GM12878 (cell line): ENCODE data around the gene MAVS. TPM values are rescaled to one million over a fixed set of nuclear protein-coding genes. Genes with fewer than 3 reads are reported as not detected.

ENCODE experiments used
- ATAC-seq: fragments of 200-7000 bp; cut with Tn5 transposase; 3 replicates; pipeline ENCODE4 v1.9.1; 2020; ENCODE audit warnings: mild to moderate bottlenecking, moderate library complexity
- BruUV-seq: library from RNA; stranded (reverse); fragments of 400-500 nt; replicated peaks from 2 replicates; lab custom pipeline; 2021; lab: Mats Ljungman, UMichigan
- CTCF ChIA-PET: fragments of 300-600 bp; sonication (Branson Sonifier 250); formaldehyde crosslinking; extraction: SDS; loops from one replicate; lab custom pipeline; 2021; ENCODE audit warnings: inconsistent platforms; lab: Yijun Ruan, JAX
- POLR2A ChIA-PET: fragments of 350-600 bp; formaldehyde crosslinking; extraction: SDS; loops from one replicate; lab custom pipeline; 2021; ENCODE audit warnings: inconsistent platforms; lab: Charles Lee
- RAD21 ChIA-PET: fragments of 300-600 bp; sonication (Branson Sonifier 250); formaldehyde crosslinking; loops from one replicate; lab custom pipeline; 2023; ENCODE audit warnings: antibody characterized with exemption; ENCODE audit not compliant: unreplicated experiment; lab: Charles Lee
- SMC1A ChIA-PET: fragments of 300-600 bp; sonication (Branson Sonifier 250); formaldehyde crosslinking; loops from one replicate; lab custom pipeline; 2023; ENCODE audit not compliant: unreplicated experiment, uncharacterized antibody; lab: Charles Lee
- DNase-seq: peaks from one replicate; pipeline ENCODE4 v3.0.0-alpha.2; 2011; ENCODE audit warnings: low read depth, low spot score
- FAIRE-seq: peaks from 3 replicates; lab custom pipeline; 2011; peaks lifted over from hg19 to GRCh38; lab: Jason Lieb, UNC
- H2AFZ ChIP-seq: 2 replicates; pipeline ENCODE4 v1.6.0; 2011; ENCODE audit warnings: low read depth, low read length, control low read depth; ENCODE audit not compliant: control insufficient read depth
- H3K27ac ChIP-seq: 2 replicates; pipeline ENCODE4 v1.5.1; 2011; ENCODE audit warnings: control low read depth; ENCODE audit not compliant: control insufficient read depth, insufficient read depth
- H3K27me3 ChIP-seq, 2 experiments: replicated peaks in 1 of 2; 2 replicates each; pipeline versions ENCODE4 v1.6.0 to v1.6.1; 2011; ENCODE audit warnings: low read length in 1 of 2; ENCODE audit not compliant: control insufficient read depth in 2 of 2, insufficient read depth in 2 of 2
- H3K36me3 ChIP-seq, 2 experiments: 2 replicates each; pipeline ENCODE4 v1.5.1; 2011; ENCODE audit warnings: low read length in 1 of 2; ENCODE audit not compliant: control insufficient read depth in 2 of 2, insufficient read depth in 2 of 2
- H3K4me1 ChIP-seq: 2 replicates; pipeline ENCODE4 v1.6.1; 2011; ENCODE audit warnings: mild to moderate bottlenecking, low read length, moderate library complexity, mixed read lengths; ENCODE audit not compliant: control insufficient read depth, insufficient read depth
- H3K4me2 ChIP-seq: 2 replicates; pipeline ENCODE4 v1.6.0; 2011; ENCODE audit warnings: control low read depth; ENCODE audit not compliant: control insufficient read depth, insufficient read depth
- H3K4me3 ChIP-seq: fragments of 200-600 bp; sonication (generic); 2 replicates; pipeline ENCODE4 v1.5.1; 2016
- H3K79me2 ChIP-seq: 2 replicates; pipeline ENCODE4 v1.6.0; 2011; ENCODE audit warnings: low read length; ENCODE audit not compliant: control insufficient read depth, insufficient read depth
- H3K9ac ChIP-seq: 2 replicates; pipeline ENCODE4 v1.8.0; 2011; ENCODE audit warnings: low read length, control low read depth, mixed read lengths; ENCODE audit not compliant: control insufficient read depth, insufficient read depth
- H3K9me3 ChIP-seq: replicated peaks from 3 replicates; pipeline ENCODE4 v1.5.1; 2011; ENCODE audit warnings: mild to moderate bottlenecking, low read length; ENCODE audit not compliant: control insufficient read depth, insufficient read depth
- H4K20me1 ChIP-seq: 2 replicates; pipeline ENCODE4 v1.6.0; 2011; ENCODE audit not compliant: control insufficient read depth, insufficient read depth
- WGBS: methylation state at CpG from one replicate; pipeline ENCODE4 v1.1.6; 2016; ENCODE audit warnings: low lambda C conversion rate; ENCODE audit not compliant: insufficient replicate concordance, insufficient coverage; ENCODE audit errors: missing lambda C conversion rate; 5-methylcytosine and 5-hydroxymethylcytosine counted together
- in situ Hi-C: fragments of 300-500 bp; cut with MboI; formaldehyde crosslinking; loops from 9 replicates; pipeline ENCODE4 v1.14.3; 2018; ENCODE audit warnings: mixed read lengths
- intact Hi-C: fragments of 100-400 bp; cut with micrococcal nuclease; formaldehyde crosslinking; loops from one replicate; pipeline ENCODE4 v1.14.2; 2022; ENCODE audit not compliant: unreplicated experiment
- polyA plus RNA-seq, 11 experiments: library from polyadenylated mRNA; depleted of rRNA in 4 of 11; unstranded in 6 of 11; stranded (reverse) in 5 of 11; fragments of >200 nt; fragmentation: Nextera tagmentation in 4 of 11; fragmentation: Illumina TruSeq in 1 of 11; extraction: Ambion mirVana in 4 of 11; extraction: Trizol in 1 of 11; gene quantifications; 1 replicate in 1 of 11; 2 replicates in 10 of 11; pipeline versions ENCODE4 v1.2.1 to v1.2.3, GENCODE V29; 2011 to 2016; ENCODE audit warnings: inconsistent platforms in 2 of 11, missing spikeins in 2 of 11, low read depth in 1 of 11
- total RNA-seq, 4 experiments: library from RNA; depleted of rRNA in 3 of 4; stranded (reverse); fragments of >200 nt in 3 of 4; fragmentation: Illumina TruSeq in 1 of 4; extraction: Trizol in 1 of 4; gene quantifications; 2 replicates each; pipeline versions ENCODE4 v1.2.1 to v1.2.3, GENCODE V29; 2013 to 2021
- TF ChIP-seq, protein P1 (sequence below): fragments of 450-650 bp; IDR thresholded peaks from 2 replicates; pipeline ENCODE4 v1.6.1; 2016; ENCODE audit warnings: mild to moderate bottlenecking
- TF ChIP-seq, protein P2 (sequence below): IDR thresholded peaks from 2 replicates; pipeline ENCODE4 v1.6.1; 2012; ENCODE audit warnings: low read depth, low read length, improper control_type of control experiment

Gene MAVS
- total and polyA plus RNA-seq, 10 of the 15 experiments (the other 5 are each of a cell fraction or from before 2014, with no cell fraction given), result 1.6 to 25.2 (median 12.6) TPM

DNA sequence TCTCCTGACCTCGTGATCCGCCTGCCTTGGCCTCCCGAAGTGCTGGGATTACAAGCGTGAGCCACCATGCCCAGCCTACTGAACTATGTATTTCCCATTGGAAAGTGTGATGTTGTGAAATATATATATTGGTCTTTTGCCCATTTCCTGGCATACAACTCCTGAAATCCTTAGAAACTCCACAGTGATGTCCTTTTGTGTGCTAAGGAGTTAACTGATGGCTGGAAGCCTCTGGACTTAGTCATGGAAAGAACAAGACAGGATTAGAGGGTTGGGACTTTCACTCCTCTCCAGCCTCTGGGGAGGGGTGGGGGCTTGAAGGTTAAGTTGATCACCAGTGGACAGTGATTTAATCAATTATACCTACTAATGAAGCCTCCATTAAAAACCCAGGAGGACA is 49.7 kb downstream of the MAVS start:
- Histone ChIP-seq H3K4me1 (peaks cover 34% of the 10 kb centered on the region), H3K27ac (no peak overlapping the region), H4K20me1 (peaks cover 16% of the 10 kb centered on the region), H3K36me3 (peaks cover 2 to 7% of the 10 kb centered on the region in 2 experiments; a peak in 3 of 4 replicates), H3K27me3 (no peaks in the 10 kb centered on the region), H3K79me2 (peaks cover 93% of the 10 kb centered on the region), H3K4me2 (peak overlapping the region; percentile 31; the same call in 1 of the 2 replicates), H3K9me3 (no peaks in the 10 kb centered on the region), H2AFZ (no peak overlapping the region), H3K9ac (no peak overlapping the region; the same call in 1 of the 2 replicates), H3K4me3 (peak overlapping the region; percentile 49)
- TF ChIP-seq, protein P1, sequence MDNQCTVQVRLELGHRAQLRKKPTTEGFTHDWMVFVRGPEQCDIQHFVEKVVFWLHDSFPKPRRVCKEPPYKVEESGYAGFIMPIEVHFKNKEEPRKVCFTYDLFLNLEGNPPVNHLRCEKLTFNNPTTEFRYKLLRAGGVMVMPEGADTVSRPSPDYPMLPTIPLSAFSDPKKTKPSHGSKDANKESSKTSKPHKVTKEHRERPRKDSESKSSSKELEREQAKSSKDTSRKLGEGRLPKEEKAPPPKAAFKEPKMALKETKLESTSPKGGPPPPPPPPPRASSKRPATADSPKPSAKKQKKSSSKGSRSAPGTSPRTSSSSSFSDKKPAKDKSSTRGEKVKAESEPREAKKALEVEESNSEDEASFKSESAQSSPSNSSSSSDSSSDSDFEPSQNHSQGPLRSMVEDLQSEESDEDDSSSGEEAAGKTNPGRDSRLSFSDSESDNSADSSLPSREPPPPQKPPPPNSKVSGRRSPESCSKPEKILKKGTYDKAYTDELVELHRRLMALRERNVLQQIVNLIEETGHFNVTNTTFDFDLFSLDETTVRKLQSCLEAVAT, result 0 out of 2 replicates have a peak, but pooled peaks have one; percentile 6
- TF ChIP-seq, protein P2, sequence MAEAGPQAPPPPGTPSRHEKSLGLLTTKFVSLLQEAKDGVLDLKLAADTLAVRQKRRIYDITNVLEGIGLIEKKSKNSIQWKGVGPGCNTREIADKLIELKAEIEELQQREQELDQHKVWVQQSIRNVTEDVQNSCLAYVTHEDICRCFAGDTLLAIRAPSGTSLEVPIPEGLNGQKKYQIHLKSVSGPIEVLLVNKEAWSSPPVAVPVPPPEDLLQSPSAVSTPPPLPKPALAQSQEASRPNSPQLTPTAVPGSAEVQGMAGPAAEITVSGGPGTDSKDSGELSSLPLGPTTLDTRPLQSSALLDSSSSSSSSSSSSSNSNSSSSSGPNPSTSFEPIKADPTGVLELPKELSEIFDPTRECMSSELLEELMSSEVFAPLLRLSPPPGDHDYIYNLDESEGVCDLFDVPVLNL, result no peak
- ChIA-PET RAD21 (no interaction called here), CTCF (no interaction called here), SMC1A (interaction anchor here (9.8 kb wide), 1 partner anchor 11 kb away, joined by 69 read pairs; no protein-coding TSS in a partner anchor), POLR2A (interaction anchor here (0.7 to 7.2 kb wide), 2 partner anchors 10 to 21 kb away, joined by 3 to 68 read pairs; no protein-coding TSS in a partner anchor)
- ATAC-seq (no peak), FAIRE-seq (no peak), DNase-seq (no peak)
- BruUV-seq, result no TSS peak
- intact Hi-C loops, result no loop called here
- in situ Hi-C loops, result no loop called here
- 86% methylated on average over 4 of the region's 4 CpGs for WGBS
